Thyroid gland (tissue), 4 donors: ENCODE measurements around the gene KCNH6.

Experiments
- CTCF ChIP-seq, 6 experiments: fragments of 200-600 bp in 3 of 6; fragments of 450-650 bp in 3 of 6; sonication (generic) in 3 of 6; IDR thresholded peaks; one replicate each; pipeline ENCODE4 v1.5.1; 2016 to 2019; ENCODE audit warnings: antibody characterized with exemption in 6 of 6, mild to moderate bottlenecking in 2 of 6, inconsistent platforms in 1 of 6, moderate library complexity in 1 of 6
- POLR2A ChIP-seq, 2 donors: fragments of 450-650 bp; IDR thresholded peaks; one replicate each; pipeline ENCODE4 v1.6.1; 2017; ENCODE audit warnings: antibody characterized with exemption in 2 of 2, mild to moderate bottlenecking in 2 of 2, moderate library complexity in 1 of 2

GRCh38 chr17:63497708-63498483, 25.3 kb upstream of the KCNH6 start:
- peak in 1 of 6 experiments; percentile 17 for TF ChIP-seq CTCF (IDR thresholded peaks at IDR 0.05)
- no peak for TF ChIP-seq POLR2A (IDR thresholded peaks at IDR 0.05)
